Measurements from ENCODE around the gene MMP24. TPM values are rescaled to one million over a fixed set of nuclear protein-coding genes. Genes with fewer than 3 reads are reported as not detected.

Gene MMP24
- total and polyA plus RNA-seq, 4 donors = 0.09 to 0.75 (median 0.42) TPM

GRCh38 chr20:35295058-35295457 lies 68.6 kb downstream of the MMP24 start:
- no peaks in the 10 kb centered on the region for H3K4me1 ChIP-seq (ENCODE audit: control insufficient read depth in 4 of 4, insufficient read depth in 4 of 4, low read length in 3 of 4)
- 85% methylated on average over 8 of the region's 8 CpGs for WGBS
- no peak for DNase-seq (ENCODE audit: low spot score)
- no peaks in the 10 kb centered on the region for H3K27me3 ChIP-seq (ENCODE audit: control insufficient read depth in 4 of 4, insufficient read depth in 4 of 4, low read length in 3 of 4)
- no peak overlapping the region for H3K9ac ChIP-seq (ENCODE audit: low read depth in 1 of 2, low read length in 2 of 2)
- TF ChIP-seq NR2F2 (IDR thresholded peaks at IDR 0.05) (no peak), JUND (IDR thresholded peaks at IDR 0.05) (no peak), TAF1 (conservative IDR thresholded peaks at IDR 0.05) (no peak), ZBTB33 (IDR thresholded peaks at IDR 0.05) (no peak), ATF3 (IDR thresholded peaks at IDR 0.05) (no peak), HNF4G (IDR thresholded peaks at IDR 0.05) (no peak), FOXA1 (IDR thresholded peaks at IDR 0.05) (no peak), RAD21 (IDR thresholded peaks at IDR 0.05) (no peak), EGR1 (IDR thresholded peaks at IDR 0.05; ENCODE audit: low read depth in 2 of 2) (no peak)
- no peaks in the 10 kb centered on the region for H3K36me3 ChIP-seq (ENCODE audit: control insufficient read depth in 4 of 4, insufficient read depth in 3 of 4, low read depth in 1 of 4, low read length in 3 of 4)
- no peaks in the 10 kb centered on the region for H3K9me3 ChIP-seq (ENCODE audit: control insufficient read depth in 4 of 4, low read length in 3 of 4)
- no peak overlapping the region for H3K4me3 ChIP-seq (ENCODE audit: low read depth in 1 of 3, low read length in 3 of 3)
- H3K27ac ChIP-seq (ENCODE audit: low read depth in 1 of 2, low read length in 2 of 2) = no peak overlapping the region

- H3K9me3 ChIP-seq (ENCODE audit: control insufficient read depth in 4 of 4, low read length in 3 of 4) = no peaks in the 10 kb centered on the region
- no peaks in the 10 kb centered on the region for H3K4me1 ChIP-seq (ENCODE audit: control insufficient read depth in 4 of 4, insufficient read depth in 4 of 4, low read length in 3 of 4)
- H3K36me3 ChIP-seq (ENCODE audit: control insufficient read depth in 4 of 4, insufficient read depth in 3 of 4, low read depth in 1 of 4, low read length in 3 of 4) = no peaks in the 10 kb centered on the region
- H3K4me3 ChIP-seq (ENCODE audit: low read depth in 1 of 3, low read length in 3 of 3) = no peak overlapping the region
- no peak overlapping the region for H3K9ac ChIP-seq (ENCODE audit: low read depth in 1 of 2, low read length in 2 of 2)
- 92% methylated on average over 8 of the region's 8 CpGs for WGBS
- no peaks in the 10 kb centered on the region for H3K27me3 ChIP-seq (ENCODE audit: control insufficient read depth in 4 of 4, insufficient read depth in 4 of 4, low read length in 3 of 4)
- DNase-seq (ENCODE audit: low spot score) = no peak
- TF ChIP-seq RAD21 (IDR thresholded peaks at IDR 0.05) = no peak
- no peak for TF ChIP-seq FOXA2 (IDR thresholded peaks at IDR 0.05)
- no peak for TF ChIP-seq YY1 (IDR thresholded peaks at IDR 0.05)
- no peak for TF ChIP-seq JUND (IDR thresholded peaks at IDR 0.05)
- no peak for TF ChIP-seq NR2F2 (IDR thresholded peaks at IDR 0.05)
- no peak for TF ChIP-seq EGR1 (IDR thresholded peaks at IDR 0.05; ENCODE audit: low read depth in 2 of 2)
- TF ChIP-seq HNF4G (IDR thresholded peaks at IDR 0.05) = no peak
- no peak for TF ChIP-seq ATF3 (IDR thresholded peaks at IDR 0.05)
- TF ChIP-seq CTCF (IDR thresholded peaks at IDR 0.05; ENCODE audit: low read depth, low read length, missing input control) = no peak
- no peak for TF ChIP-seq MAX (IDR thresholded peaks at IDR 0.05)
- no peak for TF ChIP-seq REST (IDR thresholded peaks at IDR 0.05)
- H3K27ac ChIP-seq (ENCODE audit: low read depth in 1 of 2, low read length in 2 of 2) = no peak overlapping the region
Measured at GRCh38 chr20:35295674-35296073, 69.2 kb downstream of the MMP24 start.

Data from liver (tissue), 9 donors.